HUES48 (cell line): ENCODE data around the gene MSL3B.
A peak's percentile ranks its signal among the peaks of the same experiment; 100 is the strongest.
"Not testable (repeated sequence)": the region's sequence is repeated elsewhere in the genome, so short reads cannot be mapped to it uniquely, and the experiment has no call there.

Experiments used
- H3K27ac ChIP-seq: one replicate; pipeline ENCODE4 v1.7.0; 2013; ENCODE audit warnings: low read depth, low read length, inconsistent platforms
- H3K27me3 ChIP-seq: 2 replicates; pipeline ENCODE4 v1.6.1; 2013; ENCODE audit warnings: mild to moderate bottlenecking, low read length; ENCODE audit not compliant: control insufficient read depth, insufficient read depth
- H3K36me3 ChIP-seq: 2 replicates; pipeline ENCODE4 v1.6.1; 2013; ENCODE audit warnings: low read length; ENCODE audit not compliant: control insufficient read depth, insufficient read depth
- H3K4me1 ChIP-seq: 2 replicates; pipeline ENCODE4 v1.6.1; 2013; ENCODE audit warnings: mild to moderate bottlenecking, low read length; ENCODE audit not compliant: control insufficient read depth, insufficient read depth
- H3K4me3 ChIP-seq: 2 replicates; pipeline ENCODE4 v1.5.1; 2013; ENCODE audit warnings: mild to moderate bottlenecking, low read depth, low read length
- H3K9ac ChIP-seq: 2 replicates; pipeline ENCODE4 v1.6.1; 2013; ENCODE audit warnings: mild to moderate bottlenecking, low read depth, low read length, moderate library complexity
- H3K9me3 ChIP-seq: 2 replicates; pipeline ENCODE4 v1.6.1; 2013; ENCODE audit warnings: low read length; ENCODE audit not compliant: control insufficient read depth, insufficient read depth

MSL3B gene

GRCh38 chr2:233867993-233868532 lies at the start of gene MSL3B:
Gene MSL3B, minus strand, starts transcription at chr2:233868386.
- Histone ChIP-seq H3K9me3 (no peaks in the 10 kb centered on the region), H3K27ac (no peak within 1 kb of the TSS), H3K9ac (peak within 1 kb of the TSS; percentile 80), H3K27me3 (peaks cover 12% of the 10 kb centered on the region), H3K36me3 (peaks cover 18% of the 10 kb centered on the region), H3K4me1 (no peaks in the 10 kb centered on the region), H3K4me3 (peak within 1 kb of the TSS; percentile 78)

- H3K4me1 ChIP-seq: peaks cover 9% of the 10 kb centered on the region; the same call in 1 of the 2 replicates
- H3K9me3 ChIP-seq: no peaks in the 10 kb centered on the region
- no peak within 1 kb of the TSS for H3K4me3 ChIP-seq
- peak within 1 kb of the TSS; percentile 2 for H3K27ac ChIP-seq
- no peaks in the 10 kb centered on the region for H3K27me3 ChIP-seq
- no peaks in the 10 kb centered on the region for H3K36me3 ChIP-seq
- H3K9ac ChIP-seq: no peak within 1 kb of the TSS
These were observed 48.9 kb upstream of the MSL3B start, which contains the start of gene TRPM8 for GRCh38 chr2:233917116-233917515. Gene TRPM8, plus strand, starts transcription at chr2:233917373. Its CDS starts 9,165 bp downstream, at chr2:233926538.

DNA sequence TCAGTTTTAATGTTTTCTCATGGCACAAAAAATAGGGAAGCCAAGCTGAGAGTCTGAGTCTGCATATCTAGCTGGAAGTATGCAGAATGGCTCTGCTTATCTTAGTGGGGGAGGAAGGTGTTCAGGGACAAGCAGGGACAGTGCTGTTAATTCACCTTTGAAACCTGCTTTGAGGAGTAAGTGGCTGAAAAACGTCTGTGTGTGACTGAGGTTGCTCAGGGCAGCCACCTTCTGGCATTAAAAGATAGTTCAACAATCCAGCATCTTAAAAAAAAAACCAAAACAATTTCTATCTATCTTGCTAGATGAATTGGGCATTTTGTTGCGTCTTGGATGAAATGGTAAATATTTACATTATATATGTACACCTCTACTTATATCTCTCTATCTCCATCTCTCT lies 46.9 kb upstream of the MSL3B start:
- H3K9ac ChIP-seq: no peak overlapping the region
- H3K36me3 ChIP-seq: no peaks in the 10 kb centered on the region
- H3K4me1 ChIP-seq: peaks cover 9% of the 10 kb centered on the region; the same call in 1 of the 2 replicates
- H3K9me3 ChIP-seq: no peaks in the 10 kb centered on the region
- H3K27me3 ChIP-seq: no peaks in the 10 kb centered on the region
- H3K27ac ChIP-seq: no peak overlapping the region
- H3K4me3 ChIP-seq: no peak overlapping the region

- Histone ChIP-seq H3K27me3 (no peaks in the 10 kb centered on the region), H3K9me3 (no peaks in the 10 kb centered on the region), H3K36me3 (no peaks in the 10 kb centered on the region), H3K27ac (no peak overlapping the region), H3K9ac (no peak overlapping the region), H3K4me1 (peaks cover 9% of the 10 kb centered on the region; the same call in 1 of the 2 replicates), H3K4me3 (no peak overlapping the region)
These were observed 44.7 kb upstream of the MSL3B start for GRCh38 chr2:233912691-233913423.

DNA sequence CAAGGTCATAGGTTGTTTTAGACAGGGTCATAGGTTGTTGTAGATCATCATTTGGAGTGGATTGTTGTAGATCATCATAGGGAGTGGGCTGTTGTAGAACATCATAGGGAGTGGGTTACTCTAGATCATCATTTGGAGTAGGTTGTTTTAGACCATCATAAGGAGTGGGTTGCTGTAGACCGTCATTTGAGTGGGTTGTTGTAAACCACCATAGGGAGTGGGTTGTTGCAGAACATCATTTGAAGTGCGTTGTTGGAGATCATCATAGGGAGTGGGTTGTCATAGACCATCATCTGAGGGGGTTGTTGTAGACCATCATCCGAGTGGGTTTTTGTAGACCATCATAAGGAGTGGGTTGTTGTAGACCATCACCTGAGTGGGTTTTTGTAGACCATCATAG lies 39.4 kb upstream of the MSL3B start:
- Histone ChIP-seq H3K4me1 (no peaks in the 10 kb centered on the region), H3K36me3 (no peaks in the 10 kb centered on the region), H3K9me3 (peaks cover 3% of the 10 kb centered on the region; the same call in 1 of the 2 replicates), H3K4me3 (no peak overlapping the region), H3K27ac (no peak overlapping the region), H3K27me3 (no peaks in the 10 kb centered on the region), H3K9ac (no peak overlapping the region)

GRCh38 chr2:233905945-233906344 lies 37.8 kb upstream of the MSL3B start:
- Histone ChIP-seq H3K27ac (no peak overlapping the region), H3K27me3 (peaks cover 3% of the 10 kb centered on the region; the same call in 1 of the 2 replicates), H3K9me3 (peaks cover 3% of the 10 kb centered on the region; the same call in 1 of the 2 replicates), H3K9ac (no peak overlapping the region), H3K4me1 (no peaks in the 10 kb centered on the region), H3K36me3 (no peaks in the 10 kb centered on the region), H3K4me3 (no peak overlapping the region)

DNA sequence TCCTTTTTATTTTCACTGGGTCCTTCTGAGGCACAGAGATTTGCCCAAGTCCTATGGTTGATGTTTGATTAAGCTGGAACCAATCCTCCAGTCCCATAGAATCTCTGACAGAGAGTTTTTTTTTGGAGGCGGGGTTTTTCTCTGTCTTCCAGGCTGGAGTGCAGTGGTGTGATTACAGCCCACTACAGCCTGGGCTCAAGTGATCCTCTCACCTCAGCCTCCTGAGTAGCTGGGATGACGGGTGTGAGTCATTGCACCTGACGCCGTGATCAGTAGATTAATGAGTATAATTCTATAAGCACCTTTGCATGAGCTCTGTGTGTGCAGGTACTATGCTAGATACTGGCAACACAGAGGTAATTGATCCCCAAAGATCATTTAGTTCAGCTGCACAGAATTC lies 33.7 kb upstream of the MSL3B start:
- peaks cover 3% of the 10 kb centered on the region; the same call in 1 of the 2 replicates for H3K27me3 ChIP-seq

DNA sequence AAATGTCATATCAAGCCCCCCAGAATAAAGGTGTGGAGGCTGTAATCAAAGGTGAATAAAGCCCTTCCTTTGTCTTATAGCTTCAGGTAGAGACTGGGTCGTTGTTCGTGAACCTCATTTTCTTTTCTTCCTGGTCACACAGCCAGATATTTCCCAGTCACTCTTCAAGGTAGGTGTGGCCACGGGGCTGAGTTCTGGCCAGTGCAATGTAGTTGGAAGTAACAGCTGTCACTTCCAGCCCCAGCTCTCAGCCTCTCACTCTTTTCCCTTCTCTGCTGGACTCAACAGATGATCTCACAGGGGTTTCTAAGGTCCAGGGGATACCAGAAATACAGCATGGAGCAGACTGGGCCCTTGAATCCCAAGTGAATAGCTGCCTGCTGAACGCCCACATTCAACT lies 33.2 kb upstream of the MSL3B start:
- Histone ChIP-seq H3K9me3 (peaks cover 3% of the 10 kb centered on the region; the same call in 1 of the 2 replicates), H3K27me3 (peaks cover 3% of the 10 kb centered on the region; the same call in 1 of the 2 replicates), H3K27ac (no peak overlapping the region), H3K4me1 (no peaks in the 10 kb centered on the region), H3K9ac (no peak overlapping the region), H3K36me3 (no peaks in the 10 kb centered on the region), H3K4me3 (no peak overlapping the region)

More for the DNA sequence above, 33.7 kb upstream of the MSL3B start:
- H3K9me3 ChIP-seq: peaks cover 3% of the 10 kb centered on the region; the same call in 1 of the 2 replicates
- no peak overlapping the region for H3K27ac ChIP-seq
- no peaks in the 10 kb centered on the region for H3K36me3 ChIP-seq
- H3K9ac ChIP-seq: no peak overlapping the region
- H3K4me3 ChIP-seq: no peak overlapping the region
- no peaks in the 10 kb centered on the region for H3K4me1 ChIP-seq

- not testable (repeated sequence) for H3K9ac ChIP-seq, H3K4me3 ChIP-seq, H3K9me3 ChIP-seq, H3K27me3 ChIP-seq, H3K4me1 ChIP-seq, H3K36me3 ChIP-seq, H3K27ac ChIP-seq
These were observed 28.1 kb upstream of the MSL3B start for GRCh38 chr2:233896253-233896652.

GRCh38 chr2:233892793-233893192 lies 24.6 kb upstream of the MSL3B start:
- no peaks in the 10 kb centered on the region for H3K36me3 ChIP-seq
- no peak overlapping the region for H3K27ac ChIP-seq
- H3K4me3 ChIP-seq: no peak overlapping the region
- H3K4me1 ChIP-seq: no peaks in the 10 kb centered on the region
- H3K9me3 ChIP-seq: no peaks in the 10 kb centered on the region
- H3K27me3 ChIP-seq: 0 out of 2 replicates have a peak, but pooled peaks cover 3% of the 10 kb centered on the region
- no peak overlapping the region for H3K9ac ChIP-seq

DNA sequence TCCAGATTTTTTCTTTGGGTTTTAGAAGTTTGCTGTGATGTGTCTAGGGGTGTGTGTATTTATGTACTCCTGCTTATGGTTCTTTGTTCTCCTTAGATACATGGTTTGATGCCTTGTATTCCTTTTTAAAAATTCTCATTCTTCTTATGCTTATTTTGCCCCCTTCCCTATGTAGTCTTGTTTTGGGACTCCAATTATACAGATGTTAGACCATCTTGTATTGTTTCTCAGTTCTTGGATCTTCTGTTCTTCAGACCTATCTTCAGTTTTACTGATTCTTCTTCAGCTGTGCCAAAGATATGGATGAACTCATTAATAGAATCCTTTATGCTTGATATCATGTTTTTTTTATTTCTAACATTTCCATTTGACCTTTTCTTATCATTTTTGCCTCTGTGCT lies 14.2 kb upstream of the MSL3B start:
- H3K4me1 ChIP-seq: no peaks in the 10 kb centered on the region
- no peak overlapping the region for H3K9ac ChIP-seq
- H3K27me3 ChIP-seq: no peaks in the 10 kb centered on the region
- H3K9me3 ChIP-seq: peaks cover 5% of the 10 kb centered on the region; the same call in 1 of the 2 replicates
- no peak overlapping the region for H3K27ac ChIP-seq
- no peak overlapping the region for H3K4me3 ChIP-seq
- no peaks in the 10 kb centered on the region for H3K36me3 ChIP-seq
